ENCODE measurements around the gene OR2L5.

The OR2L5 gene

DNA sequence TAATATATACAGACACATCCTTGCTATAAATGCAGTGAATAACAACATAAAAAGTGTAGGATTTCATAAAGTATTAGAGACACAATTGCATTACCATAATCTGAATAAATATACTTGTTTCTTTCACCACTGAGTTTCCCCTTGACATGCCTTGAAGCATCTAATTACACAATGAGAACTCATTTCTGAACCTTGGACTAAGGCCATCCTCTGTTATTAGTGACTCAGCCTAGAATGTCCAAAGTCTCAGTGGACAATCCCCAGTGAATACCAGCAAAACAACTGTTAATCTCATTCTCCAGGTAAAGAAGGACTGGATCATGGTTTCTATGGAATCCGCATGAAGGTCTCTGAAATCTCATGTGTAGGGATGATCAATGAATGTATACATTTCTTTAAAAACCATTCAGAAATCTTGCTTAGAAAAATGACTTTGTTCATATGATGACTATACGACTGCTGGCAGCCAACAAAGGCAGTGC is at the start of gene OR2L5:
Gene OR2L5 (plus strand): TSS at position 432 of the 482 bp plus-strand sequence. CDS start 8,288 bp downstream, outside the sequence.
- peaks cover 7 to 16% of the 10 kb centered on the region in 2 donors for H3K9me3 ChIP-seq (ENCODE audit: control insufficient read depth in 1 of 2, low read length in 2 of 2)
- no peaks in the 10 kb centered on the region for H3K36me3 ChIP-seq (ENCODE audit: control insufficient read depth in 1 of 2, insufficient read depth in 2 of 2, low read length in 2 of 2)
- H3K9ac ChIP-seq (ENCODE audit: low read depth in 1 of 2, low read length in 2 of 2), result no peak within 1 kb of the TSS
- H3K27ac ChIP-seq (ENCODE audit: low read depth, low read length), result no peak within 1 kb of the TSS
- no peaks in the 10 kb centered on the region for H3K4me1 ChIP-seq (ENCODE audit: control insufficient read depth in 1 of 2, insufficient read depth in 2 of 2, low read length in 2 of 2)
- no peaks in the 10 kb centered on the region for H3K27me3 ChIP-seq (ENCODE audit: control insufficient read depth in 1 of 2, insufficient read depth in 2 of 2, low read length in 2 of 2)
- H3K4me3 ChIP-seq (ENCODE audit: low read depth in 1 of 2, low read length in 2 of 2), result no peak within 1 kb of the TSS

- H3K36me3 ChIP-seq (ENCODE audit: control insufficient read depth in 1 of 2, insufficient read depth in 2 of 2, low read length in 2 of 2), result no peaks in the 10 kb centered on the region
- no peak within 1 kb of the TSS for H3K4me3 ChIP-seq (ENCODE audit: low read depth in 1 of 2, low read length in 2 of 2)
- no peaks in the 10 kb centered on the region for H3K4me1 ChIP-seq (ENCODE audit: control insufficient read depth in 1 of 2, insufficient read depth in 2 of 2, low read length in 2 of 2)
- H3K9ac ChIP-seq (ENCODE audit: low read depth in 1 of 2, low read length in 2 of 2), result no peak within 1 kb of the TSS
- H3K27ac ChIP-seq (ENCODE audit: low read depth, low read length), result no peak within 1 kb of the TSS
- no peaks in the 10 kb centered on the region for H3K27me3 ChIP-seq (ENCODE audit: control insufficient read depth in 1 of 2, insufficient read depth in 2 of 2, low read length in 2 of 2)
- peaks cover 0 to 6% of the 10 kb centered on the region in 2 donors for H3K9me3 ChIP-seq (ENCODE audit: control insufficient read depth in 1 of 2, low read length in 2 of 2)
These were observed 48.5 kb upstream of the OR2L5 start, which contains the start of gene OR2AK2 for GRCh38 chr1:247964933-247965332. Gene OR2AK2, plus strand, starts transcription at chr1:247965233. Its CDS starts 144 bp downstream, at chr1:247965377.

- Histone ChIP-seq H3K4me3 (ENCODE audit: low read depth in 1 of 2, low read length in 2 of 2) (no peak overlapping the region), H3K9me3 (ENCODE audit: control insufficient read depth in 1 of 2, low read length in 2 of 2) (peaks cover 0 to 6% of the 10 kb centered on the region in 2 donors), H3K27ac (ENCODE audit: low read depth, low read length) (no peak overlapping the region), H3K36me3 (ENCODE audit: control insufficient read depth in 1 of 2, insufficient read depth in 2 of 2, low read length in 2 of 2) (no peaks in the 10 kb centered on the region), H3K9ac (ENCODE audit: low read depth in 1 of 2, low read length in 2 of 2) (no peak overlapping the region), H3K27me3 (ENCODE audit: control insufficient read depth in 1 of 2, insufficient read depth in 2 of 2, low read length in 2 of 2) (no peaks in the 10 kb centered on the region), H3K4me1 (ENCODE audit: control insufficient read depth in 1 of 2, insufficient read depth in 2 of 2, low read length in 2 of 2) (no peaks in the 10 kb centered on the region)
These were observed 46.8 kb upstream of the OR2L5 start for GRCh38 chr1:247966532-247967204.

DNA sequence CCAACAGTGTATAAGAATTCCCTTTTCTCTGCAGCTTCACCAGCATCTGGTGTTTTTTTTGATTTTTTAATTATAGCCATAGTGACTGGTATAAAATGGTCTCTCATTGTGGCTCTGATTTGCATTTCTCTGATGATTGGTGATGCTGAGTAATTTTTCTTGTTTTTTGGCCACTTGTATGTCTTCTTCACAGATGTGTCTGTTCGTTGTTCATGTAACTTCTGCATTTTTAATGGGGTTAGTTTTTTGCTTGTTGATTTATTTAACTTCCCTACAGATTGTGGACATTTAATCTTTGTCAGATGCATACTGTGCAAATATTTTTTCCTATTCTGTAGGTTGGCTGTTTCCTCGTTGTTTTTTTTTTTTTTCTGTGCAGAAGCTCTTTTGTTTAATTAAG is 20.5 kb upstream of the OR2L5 start:
- Histone ChIP-seq H3K9me3 (ENCODE audit: control insufficient read depth in 1 of 2, low read length in 2 of 2) (peaks cover 4 to 12% of the 10 kb centered on the region in 2 donors), H3K36me3 (ENCODE audit: control insufficient read depth in 1 of 2, insufficient read depth in 2 of 2, low read length in 2 of 2) (no peaks in the 10 kb centered on the region), H3K27me3 (ENCODE audit: control insufficient read depth in 1 of 2, insufficient read depth in 2 of 2, low read length in 2 of 2) (no peaks in the 10 kb centered on the region), H3K4me1 (ENCODE audit: control insufficient read depth in 1 of 2, insufficient read depth in 2 of 2, low read length in 2 of 2) (no peaks in the 10 kb centered on the region), H3K27ac (ENCODE audit: low read depth, low read length) (no peak overlapping the region), H3K9ac (ENCODE audit: low read depth in 1 of 2, low read length in 2 of 2) (no peak overlapping the region), H3K4me3 (ENCODE audit: low read depth in 1 of 2, low read length in 2 of 2) (no peak overlapping the region)

DNA sequence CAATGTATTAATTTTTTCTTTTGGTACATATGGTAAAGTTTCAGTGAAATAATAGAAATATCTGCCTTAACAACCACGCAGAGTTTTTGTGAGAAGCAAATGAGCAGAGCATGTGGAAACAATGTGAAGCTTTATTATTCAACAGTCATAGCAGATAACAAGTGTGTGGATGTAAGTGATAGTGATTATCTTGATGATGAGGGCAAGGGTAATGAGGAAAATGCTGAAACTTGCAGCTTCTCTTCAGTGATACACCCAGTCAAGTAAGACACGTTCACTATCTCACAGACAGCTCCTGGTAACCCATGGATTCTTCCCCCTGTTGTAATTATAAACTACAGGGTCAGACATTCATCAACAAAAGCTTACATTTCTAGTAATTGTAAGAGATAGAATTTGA is 14.6 kb upstream of the OR2L5 start:
- Histone ChIP-seq H3K4me3 (ENCODE audit: low read depth in 1 of 2, low read length in 2 of 2) (no peak overlapping the region), H3K9me3 (ENCODE audit: control insufficient read depth in 1 of 2, low read length in 2 of 2) (no peaks in the 10 kb centered on the region), H3K27me3 (ENCODE audit: control insufficient read depth in 1 of 2, insufficient read depth in 2 of 2, low read length in 2 of 2) (no peaks in the 10 kb centered on the region), H3K9ac (ENCODE audit: low read depth in 1 of 2, low read length in 2 of 2) (no peak overlapping the region), H3K36me3 (ENCODE audit: control insufficient read depth in 1 of 2, insufficient read depth in 2 of 2, low read length in 2 of 2) (no peaks in the 10 kb centered on the region), H3K4me1 (ENCODE audit: control insufficient read depth in 1 of 2, insufficient read depth in 2 of 2, low read length in 2 of 2) (no peaks in the 10 kb centered on the region), H3K27ac (ENCODE audit: low read depth, low read length) (no peak overlapping the region)

DNA sequence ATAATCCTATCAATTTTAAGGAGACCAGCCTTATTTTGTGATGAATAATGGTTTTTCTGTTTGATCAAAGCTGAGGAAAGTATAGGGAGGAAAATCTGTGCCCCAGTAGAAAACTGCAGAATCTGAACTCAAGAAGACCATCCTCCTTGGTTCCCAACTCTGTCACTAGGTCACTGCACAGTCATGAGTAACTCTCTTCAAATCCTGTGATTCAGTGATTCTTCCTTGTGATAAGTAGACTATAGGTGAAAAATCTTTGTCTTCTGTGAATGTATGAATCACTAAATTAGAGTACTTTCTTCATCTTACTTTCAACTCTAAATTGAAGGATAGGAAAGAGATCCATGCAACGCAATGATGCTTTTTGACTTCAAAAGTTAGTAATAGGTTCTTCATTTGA is 13.3 kb upstream of the OR2L5 start:
- no peak overlapping the region for H3K4me3 ChIP-seq (ENCODE audit: low read depth in 1 of 2, low read length in 2 of 2)
- H3K9me3 ChIP-seq (ENCODE audit: control insufficient read depth in 1 of 2, low read length in 2 of 2), result peaks cover 0 to 4% of the 10 kb centered on the region in 2 donors
- no peak overlapping the region for H3K27ac ChIP-seq (ENCODE audit: low read depth, low read length)
- no peak overlapping the region for H3K9ac ChIP-seq (ENCODE audit: low read depth in 1 of 2, low read length in 2 of 2)
- no peaks in the 10 kb centered on the region for H3K4me1 ChIP-seq (ENCODE audit: control insufficient read depth in 1 of 2, insufficient read depth in 2 of 2, low read length in 2 of 2)
- no peaks in the 10 kb centered on the region for H3K27me3 ChIP-seq (ENCODE audit: control insufficient read depth in 1 of 2, insufficient read depth in 2 of 2, low read length in 2 of 2)
- H3K36me3 ChIP-seq (ENCODE audit: control insufficient read depth in 1 of 2, insufficient read depth in 2 of 2, low read length in 2 of 2), result no peaks in the 10 kb centered on the region

- H3K4me1 ChIP-seq (ENCODE audit: control insufficient read depth in 1 of 2, insufficient read depth in 2 of 2, low read length in 2 of 2), result no peaks in the 10 kb centered on the region
- H3K9ac ChIP-seq (ENCODE audit: low read depth in 1 of 2, low read length in 2 of 2), result no peak overlapping the region
- H3K9me3 ChIP-seq (ENCODE audit: control insufficient read depth in 1 of 2, low read length in 2 of 2), result peaks cover 24 to 29% of the 10 kb centered on the region in 2 donors
- no peaks in the 10 kb centered on the region for H3K36me3 ChIP-seq (ENCODE audit: control insufficient read depth in 1 of 2, insufficient read depth in 2 of 2, low read length in 2 of 2)
- H3K27me3 ChIP-seq (ENCODE audit: control insufficient read depth in 1 of 2, insufficient read depth in 2 of 2, low read length in 2 of 2), result no peaks in the 10 kb centered on the region
- no peak overlapping the region for H3K27ac ChIP-seq (ENCODE audit: low read depth, low read length)
- H3K4me3 ChIP-seq (ENCODE audit: low read depth in 1 of 2, low read length in 2 of 2), result no peak overlapping the region
These were observed 5.7 kb upstream of the OR2L5 start for GRCh38 chr1:248007778-248008177.

- Histone ChIP-seq H3K4me1 (ENCODE audit: control insufficient read depth in 1 of 2, insufficient read depth in 2 of 2, low read length in 2 of 2) (no peaks in the 10 kb centered on the region), H3K4me3 (ENCODE audit: low read depth in 1 of 2, low read length in 2 of 2) (no peak overlapping the region), H3K27me3 (ENCODE audit: control insufficient read depth in 1 of 2, insufficient read depth in 2 of 2, low read length in 2 of 2) (no peaks in the 10 kb centered on the region), H3K9me3 (ENCODE audit: control insufficient read depth in 1 of 2, low read length in 2 of 2) (peaks cover 24 to 25% of the 10 kb centered on the region in 2 donors), H3K36me3 (ENCODE audit: control insufficient read depth in 1 of 2, insufficient read depth in 2 of 2, low read length in 2 of 2) (no peaks in the 10 kb centered on the region), H3K27ac (ENCODE audit: low read depth, low read length) (no peak overlapping the region), H3K9ac (ENCODE audit: low read depth in 1 of 2, low read length in 2 of 2) (no peak overlapping the region)
These were observed 3.8 kb upstream of the OR2L5 start for GRCh38 chr1:248009681-248010080.

GRCh38 chr1:248015803-248016202 is 2.3 kb downstream of the OR2L5 start:
- H3K27me3 ChIP-seq (ENCODE audit: control insufficient read depth in 1 of 2, insufficient read depth in 2 of 2, low read length in 2 of 2), result no peaks in the 10 kb centered on the region
- no peak overlapping the region for H3K9ac ChIP-seq (ENCODE audit: low read depth in 1 of 2, low read length in 2 of 2)
- no peak overlapping the region for H3K27ac ChIP-seq (ENCODE audit: low read depth, low read length)
- H3K4me1 ChIP-seq (ENCODE audit: control insufficient read depth in 1 of 2, insufficient read depth in 2 of 2, low read length in 2 of 2), result no peaks in the 10 kb centered on the region
- no peaks in the 10 kb centered on the region for H3K36me3 ChIP-seq (ENCODE audit: control insufficient read depth in 1 of 2, insufficient read depth in 2 of 2, low read length in 2 of 2)
- H3K4me3 ChIP-seq (ENCODE audit: low read depth in 1 of 2, low read length in 2 of 2), result no peak overlapping the region
- H3K9me3 ChIP-seq (ENCODE audit: control insufficient read depth in 1 of 2, low read length in 2 of 2), result peaks cover 0 to 19% of the 10 kb centered on the region in 2 donors

DNA sequence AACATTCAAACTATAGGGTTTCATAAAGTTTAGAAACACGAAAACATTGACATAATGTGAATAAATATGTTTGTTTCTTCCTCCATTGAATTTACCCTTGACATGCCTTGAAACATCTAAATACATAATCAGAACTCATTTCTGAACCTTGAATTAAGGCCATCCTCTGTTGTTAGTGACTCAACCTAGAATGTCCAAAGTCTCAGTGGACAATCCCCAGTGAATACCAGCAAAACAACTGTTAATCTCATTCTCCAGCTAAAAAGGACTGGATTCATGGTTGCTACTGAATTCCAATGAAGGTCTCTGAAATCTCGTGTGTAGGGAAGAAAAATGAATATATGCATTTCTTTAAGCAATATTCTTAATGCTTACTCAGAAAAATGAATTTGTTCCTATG is 16.3 kb downstream of the OR2L5 start, which contains the start of gene OR2L2:
Gene OR2L2 (plus strand): TSS at position 301 of the 400 bp plus-strand sequence. CDS start 8,198 bp downstream, outside the sequence.
- H3K27ac ChIP-seq (ENCODE audit: low read depth, low read length), result no peak within 1 kb of the TSS
- H3K4me3 ChIP-seq (ENCODE audit: low read depth in 1 of 2, low read length in 2 of 2), result no peak within 1 kb of the TSS
- peaks cover 9 to 19% of the 10 kb centered on the region in 2 donors for H3K9me3 ChIP-seq (ENCODE audit: control insufficient read depth in 1 of 2, low read length in 2 of 2)
- no peak within 1 kb of the TSS for H3K9ac ChIP-seq (ENCODE audit: low read depth in 1 of 2, low read length in 2 of 2)
- no peaks in the 10 kb centered on the region for H3K27me3 ChIP-seq (ENCODE audit: control insufficient read depth in 1 of 2, insufficient read depth in 2 of 2, low read length in 2 of 2)
- H3K36me3 ChIP-seq (ENCODE audit: control insufficient read depth in 1 of 2, insufficient read depth in 2 of 2, low read length in 2 of 2), result no peaks in the 10 kb centered on the region
- H3K4me1 ChIP-seq (ENCODE audit: control insufficient read depth in 1 of 2, insufficient read depth in 2 of 2, low read length in 2 of 2), result no peaks in the 10 kb centered on the region
